IPS-20b (cell line): ENCODE results near the gene IQSEC2.

Experiments used
- H3K27ac ChIP-seq: one replicate; pipeline ENCODE4 v1.5.1; 2013; ENCODE audit warnings: low read length
- H3K27me3 ChIP-seq: 2 replicates; pipeline ENCODE4 v1.6.1; 2013; ENCODE audit warnings: mild to moderate bottlenecking, low read length, inconsistent platforms; ENCODE audit not compliant: insufficient read depth
- H3K36me3 ChIP-seq: 2 replicates; pipeline ENCODE4 v1.6.1; 2013; ENCODE audit warnings: low read depth, mild to moderate bottlenecking, inconsistent platforms, low read length, moderate library complexity; ENCODE audit not compliant: insufficient read depth
- H3K4me1 ChIP-seq: 2 replicates; pipeline ENCODE4 v1.6.1; 2013; ENCODE audit warnings: mild to moderate bottlenecking, control low read depth, inconsistent platforms, low read length, moderate library complexity; ENCODE audit not compliant: insufficient read depth
- H3K4me3 ChIP-seq: 2 replicates; pipeline ENCODE4 v1.5.1; 2013; ENCODE audit warnings: mild to moderate bottlenecking, low read length, inconsistent platforms
- H3K9ac ChIP-seq: 2 replicates; pipeline ENCODE4 v1.6.1; 2013; ENCODE audit warnings: low read depth, mild to moderate bottlenecking, inconsistent platforms, low read length, moderate library complexity
- H3K9me3 ChIP-seq: 2 replicates; pipeline ENCODE4 v1.6.1; 2013; ENCODE audit warnings: mild to moderate bottlenecking, low read depth, low read length, inconsistent platforms; ENCODE audit not compliant: insufficient read depth

The IQSEC2 gene

GRCh38 chrX:53250556-53250955, 30.8 kb downstream of the IQSEC2 start:
- Histone ChIP-seq H3K9me3 (no peaks in the 10 kb centered on the region), H3K27me3 (no peaks in the 10 kb centered on the region), H3K4me3 (no peak overlapping the region), H3K27ac (no peak overlapping the region), H3K4me1 (no peaks in the 10 kb centered on the region), H3K36me3 (peaks cover 28% of the 10 kb centered on the region; the same call in 1 of the 2 replicates), H3K9ac (no peak overlapping the region)

- H3K9me3 ChIP-seq = no peaks in the 10 kb centered on the region
- H3K4me3 ChIP-seq = no peak overlapping the region
- H3K27me3 ChIP-seq = no peaks in the 10 kb centered on the region
- no peak overlapping the region for H3K27ac ChIP-seq
- H3K9ac ChIP-seq = no peak overlapping the region
- no peaks in the 10 kb centered on the region for H3K4me1 ChIP-seq
- H3K36me3 ChIP-seq = peaks cover 28% of the 10 kb centered on the region; the same call in 1 of the 2 replicates
These were observed 31.9 kb downstream of the IQSEC2 start for GRCh38 chrX:53249408-53250042.

- H3K27ac ChIP-seq = no peak overlapping the region
- H3K4me1 ChIP-seq = no peaks in the 10 kb centered on the region
- H3K27me3 ChIP-seq = no peaks in the 10 kb centered on the region
- H3K4me3 ChIP-seq = no peak overlapping the region
- no peaks in the 10 kb centered on the region for H3K9me3 ChIP-seq
- H3K36me3 ChIP-seq = peaks cover 19% of the 10 kb centered on the region; the same call in 1 of the 2 replicates
- H3K9ac ChIP-seq = no peak overlapping the region
These were observed 33.5 kb downstream of the IQSEC2 start for GRCh38 chrX:53247928-53248327.

GRCh38 chrX:53246231-53246630, 35.2 kb downstream of the IQSEC2 start:
- Histone ChIP-seq H3K36me3 (peaks cover 23% of the 10 kb centered on the region; the same call in 1 of the 2 replicates), H3K27me3 (no peaks in the 10 kb centered on the region), H3K9me3 (no peaks in the 10 kb centered on the region), H3K4me3 (no peak overlapping the region), H3K4me1 (no peaks in the 10 kb centered on the region), H3K27ac (no peak overlapping the region), H3K9ac (no peak overlapping the region)

GRCh38 chrX:53244610-53245009, 36.8 kb downstream of the IQSEC2 start:
- Histone ChIP-seq H3K27me3 (no peaks in the 10 kb centered on the region), H3K9me3 (no peaks in the 10 kb centered on the region)

GRCh38 chrX:53242310-53242709, 39.1 kb downstream of the IQSEC2 start:
- no peak overlapping the region for H3K9ac ChIP-seq
- no peaks in the 10 kb centered on the region for H3K9me3 ChIP-seq
- no peak overlapping the region for H3K4me3 ChIP-seq
- H3K27ac ChIP-seq = no peak overlapping the region
- H3K4me1 ChIP-seq = no peaks in the 10 kb centered on the region
- H3K27me3 ChIP-seq = no peaks in the 10 kb centered on the region
- H3K36me3 ChIP-seq = peaks cover 21% of the 10 kb centered on the region; the same call in 1 of the 2 replicates

More at GRCh38 chrX:53244610-53245009, 36.8 kb downstream of the IQSEC2 start:
- no peaks in the 10 kb centered on the region for H3K4me1 ChIP-seq
- peaks cover 23% of the 10 kb centered on the region; the same call in 1 of the 2 replicates for H3K36me3 ChIP-seq
- no peak overlapping the region for H3K4me3 ChIP-seq
- H3K9ac ChIP-seq = no peak overlapping the region
- H3K27ac ChIP-seq = no peak overlapping the region

GRCh38 chrX:53241558-53241957, 39.8 kb downstream of the IQSEC2 start:
- Histone ChIP-seq H3K4me1 (no peaks in the 10 kb centered on the region), H3K36me3 (peaks cover 14% of the 10 kb centered on the region; the same call in 1 of the 2 replicates), H3K9ac (no peak overlapping the region), H3K4me3 (no peak overlapping the region), H3K27me3 (no peaks in the 10 kb centered on the region), H3K27ac (no peak overlapping the region), H3K9me3 (no peaks in the 10 kb centered on the region)

GRCh38 chrX:53239474-53239873, 41.9 kb downstream of the IQSEC2 start:
- Histone ChIP-seq H3K9ac (no peak overlapping the region), H3K27ac (no peak overlapping the region), H3K4me3 (no peak overlapping the region), H3K27me3 (no peaks in the 10 kb centered on the region), H3K4me1 (no peaks in the 10 kb centered on the region), H3K36me3 (peaks cover 13% of the 10 kb centered on the region; the same call in 1 of the 2 replicates), H3K9me3 (no peaks in the 10 kb centered on the region)

GRCh38 chrX:53237056-53237455, 44.3 kb downstream of the IQSEC2 start:
- Histone ChIP-seq H3K9me3 (no peaks in the 10 kb centered on the region), H3K9ac (no peak overlapping the region), H3K27me3 (no peaks in the 10 kb centered on the region), H3K36me3 (peaks cover 13% of the 10 kb centered on the region; the same call in 1 of the 2 replicates), H3K4me3 (no peak overlapping the region), H3K27ac (no peak overlapping the region), H3K4me1 (no peaks in the 10 kb centered on the region)

GRCh38 chrX:53236025-53236679, 45.2 kb downstream of the IQSEC2 start:
- Histone ChIP-seq H3K9me3 (no peaks in the 10 kb centered on the region), H3K27me3 (no peaks in the 10 kb centered on the region), H3K9ac (no peak overlapping the region), H3K4me3 (no peak overlapping the region), H3K27ac (no peak overlapping the region), H3K36me3 (peaks cover 8% of the 10 kb centered on the region; the same call in 1 of the 2 replicates), H3K4me1 (no peaks in the 10 kb centered on the region)

- Histone ChIP-seq H3K9me3 (no peaks in the 10 kb centered on the region), H3K4me3 (no peak overlapping the region), H3K36me3 (peaks cover 8% of the 10 kb centered on the region; the same call in 1 of the 2 replicates), H3K27ac (no peak overlapping the region), H3K9ac (no peak overlapping the region), H3K4me1 (no peaks in the 10 kb centered on the region), H3K27me3 (no peaks in the 10 kb centered on the region)
These were observed 45.8 kb downstream of the IQSEC2 start for GRCh38 chrX:53235566-53235965.

- no peak overlapping the region for H3K9ac ChIP-seq
- H3K36me3 ChIP-seq = peaks cover 8% of the 10 kb centered on the region; the same call in 1 of the 2 replicates
- no peak overlapping the region for H3K27ac ChIP-seq
- no peak overlapping the region for H3K4me3 ChIP-seq
- H3K9me3 ChIP-seq = no peaks in the 10 kb centered on the region
- no peaks in the 10 kb centered on the region for H3K27me3 ChIP-seq
- no peaks in the 10 kb centered on the region for H3K4me1 ChIP-seq
These were observed 46.9 kb downstream of the IQSEC2 start for GRCh38 chrX:53234484-53234883.
